ENCODE measurements around the gene SVIL.
"Not testable (repeated sequence)": the region's sequence is repeated elsewhere in the genome, so short reads cannot be mapped to it uniquely, and the experiment has no call there.

SVIL gene

GRCh38 chr10:29649561-29650551 is 15.1 kb upstream of the SVIL start:
- DNase-seq, result no peak

- no peak for DNase-seq
Observed at GRCh38 chr10:29648983-29649268, 14.2 kb upstream of the SVIL start.

- DNase-seq, result no peak
Observed at GRCh38 chr10:29648114-29648982, 13.6 kb upstream of the SVIL start.

- DNase-seq, result no peak
Observed at GRCh38 chr10:29647478-29647877, 12.7 kb upstream of the SVIL start.

GRCh38 chr10:29646960-29647461 is 12.2 kb upstream of the SVIL start:
- DNase-seq, result no peak

GRCh38 chr10:29646238-29646902 is 11.6 kb upstream of the SVIL start:
- DNase-seq, result no peak

DNA sequence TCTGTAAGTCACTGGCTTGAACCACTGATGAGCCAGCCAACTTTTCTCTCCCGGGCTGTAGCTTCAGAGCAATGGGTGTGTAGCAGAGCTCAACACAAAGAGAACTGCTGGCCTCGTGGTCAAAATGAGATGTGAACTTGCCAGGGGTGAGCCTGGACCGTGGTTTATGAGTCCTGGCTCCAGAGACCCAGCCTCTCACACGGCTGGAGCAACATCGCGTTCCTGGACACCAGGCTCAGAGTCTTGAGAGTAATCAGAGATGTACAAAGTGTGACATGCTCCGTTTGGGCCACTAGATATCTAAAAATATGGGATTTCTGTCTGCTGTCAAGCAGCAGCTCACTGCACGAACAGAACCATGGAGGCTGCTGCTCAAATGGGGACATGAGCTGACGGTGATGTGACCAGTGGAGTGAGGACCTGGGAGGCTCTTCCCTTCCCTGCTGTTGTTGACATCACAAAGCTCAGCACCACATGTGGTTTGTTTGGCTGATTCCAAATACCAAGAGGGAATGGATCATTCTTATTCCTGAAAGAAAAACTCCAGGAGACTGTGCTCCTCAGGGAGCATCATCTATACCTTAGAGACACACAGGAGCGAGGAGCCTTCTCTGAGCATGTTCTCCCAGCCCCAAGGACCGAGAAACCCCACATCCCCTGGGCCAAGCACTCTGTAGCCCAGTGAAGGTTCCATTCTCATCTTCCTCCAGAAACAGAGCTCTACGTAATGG is 9.2 kb upstream of the SVIL start:
- no peak for DNase-seq

GRCh38 chr10:29642990-29643389 is 8.2 kb upstream of the SVIL start:
- no peak for DNase-seq

GRCh38 chr10:29637537-29637936 is 2.8 kb upstream of the SVIL start:
- DNase-seq, result no peak

DNA sequence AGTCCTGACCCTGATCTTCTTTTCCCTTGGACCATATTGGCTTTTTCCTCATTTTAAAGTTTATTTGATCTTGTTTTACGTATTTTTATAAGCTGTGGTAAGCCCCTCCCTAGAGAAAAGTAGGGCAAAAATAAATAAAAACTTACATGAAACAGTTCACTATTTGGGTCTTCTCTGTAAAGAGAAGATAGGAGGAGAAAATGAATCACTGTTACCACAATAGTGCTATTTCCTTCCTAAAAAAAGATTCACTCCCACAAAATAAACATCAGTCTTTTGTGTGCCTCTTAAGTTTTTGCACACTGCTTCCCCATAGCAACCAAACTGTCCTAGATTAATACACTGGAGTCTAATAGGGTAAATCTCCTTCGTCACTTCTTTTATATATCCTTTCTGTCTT is 1.4 kb upstream of the SVIL start:
- DNase-seq, result no peak

GRCh38 chr10:29635711-29636144 is 957 bp upstream of the SVIL start:
- no peak for DNase-seq

GRCh38 chr10:29634105-29634504 is 666 bp downstream of the SVIL start:
- no peak for DNase-seq

- no peak for DNase-seq
Observed at GRCh38 chr10:29631049-29631339, 3.8 kb downstream of the SVIL start.

DNA sequence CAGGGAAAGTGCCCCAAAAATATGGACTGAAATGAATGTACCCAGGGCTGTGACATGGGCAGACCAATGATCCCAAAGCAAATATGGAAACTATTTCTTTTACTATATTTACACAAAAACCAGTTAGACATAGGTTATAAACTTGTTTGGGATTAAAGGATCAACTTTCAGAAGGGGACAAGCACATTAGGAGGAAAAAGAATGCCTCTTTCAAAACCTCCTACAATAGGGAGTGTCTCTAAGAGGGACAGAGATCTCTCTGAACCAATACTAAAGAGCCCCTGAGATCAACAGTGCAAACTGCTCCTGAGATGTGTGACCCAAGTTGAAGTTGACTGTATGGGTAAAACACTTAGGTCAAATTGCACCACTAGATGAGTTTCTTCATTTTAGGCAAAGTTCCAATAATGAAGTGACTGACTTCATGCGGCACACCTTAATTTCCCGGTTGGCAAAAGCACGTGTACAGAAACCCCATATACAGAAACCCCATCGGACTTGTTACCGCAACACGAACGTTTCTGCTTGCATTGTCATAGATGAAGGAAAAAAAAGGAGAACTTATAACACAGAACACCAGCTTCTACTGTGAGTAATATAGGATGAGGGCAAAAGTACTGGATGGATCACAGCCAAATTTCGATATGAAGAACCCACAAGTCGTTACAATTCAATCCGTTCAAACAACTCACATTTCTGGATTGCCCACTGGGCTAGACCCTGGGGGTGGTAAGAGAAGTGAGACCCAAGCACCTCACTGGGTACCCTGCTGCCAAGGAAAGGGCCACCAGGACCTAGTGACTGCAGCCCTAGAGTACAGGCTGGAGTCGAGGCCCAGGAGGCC is 4.3 kb downstream of the SVIL start:
- DNase-seq, result no peak

GRCh38 chr10:29628912-29629526 is 5.8 kb downstream of the SVIL start:
- no peak for DNase-seq

DNA sequence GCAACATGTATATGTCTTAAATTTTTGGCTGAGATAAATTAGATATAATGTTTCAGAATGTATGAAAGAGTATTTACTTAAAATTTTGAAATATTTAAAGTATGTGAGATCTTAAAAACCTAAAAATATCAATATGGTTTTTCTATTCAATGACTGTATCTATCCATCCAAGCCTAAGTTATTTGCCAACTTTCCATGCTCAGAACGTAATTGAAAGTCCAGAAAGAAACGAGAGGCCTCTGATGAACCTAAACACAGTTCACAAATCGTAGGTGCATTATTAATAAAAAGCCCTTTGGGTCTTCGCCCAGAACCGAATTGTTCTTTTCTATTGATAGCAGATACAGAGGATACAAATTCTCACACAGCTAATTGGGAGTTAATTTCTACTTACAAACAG is 6.5 kb downstream of the SVIL start:
- no peak for DNase-seq

- no peak for DNase-seq
Observed at GRCh38 chr10:29627201-29628132, 7.3 kb downstream of the SVIL start.

DNA sequence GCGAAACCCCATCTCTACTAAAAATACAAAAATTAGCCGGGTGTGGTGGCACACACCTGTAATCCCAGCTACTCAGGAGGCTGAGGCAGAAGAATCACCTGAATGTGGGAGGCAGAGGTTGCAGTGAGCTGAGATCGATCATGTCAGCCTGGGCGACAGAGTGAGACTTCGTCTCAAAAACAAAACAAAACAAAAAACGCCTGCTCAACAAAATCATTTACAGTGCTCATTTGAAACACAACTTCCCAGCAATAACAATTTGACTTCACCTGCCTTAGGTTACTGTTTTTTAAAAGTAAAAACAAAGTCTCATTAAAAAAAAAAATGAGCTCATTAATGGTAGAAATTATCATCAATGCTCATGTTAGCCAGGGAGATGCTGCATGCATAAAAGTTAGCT is 10.4 kb downstream of the SVIL start:
- DNase-seq, result not testable (repeated sequence)

DNA sequence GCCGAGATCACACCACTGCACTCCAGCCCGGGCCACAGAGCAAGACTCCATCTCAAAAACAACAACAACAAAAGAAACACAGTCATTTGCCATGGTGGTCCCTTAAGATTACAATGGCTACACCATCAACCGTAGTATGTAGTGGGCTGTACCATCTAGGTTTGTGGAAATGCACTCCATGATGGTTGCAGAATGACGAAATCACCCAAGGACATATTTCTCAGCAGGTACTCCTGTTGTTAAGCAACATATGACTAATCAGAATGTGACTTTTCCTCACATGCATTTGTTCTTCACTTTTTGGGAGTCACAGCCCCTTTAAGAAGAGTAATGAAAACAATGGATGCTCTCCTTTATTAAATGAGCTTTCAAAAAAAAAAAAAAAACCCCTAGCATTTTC is 11.0 kb downstream of the SVIL start:
- no peak for DNase-seq

DNA sequence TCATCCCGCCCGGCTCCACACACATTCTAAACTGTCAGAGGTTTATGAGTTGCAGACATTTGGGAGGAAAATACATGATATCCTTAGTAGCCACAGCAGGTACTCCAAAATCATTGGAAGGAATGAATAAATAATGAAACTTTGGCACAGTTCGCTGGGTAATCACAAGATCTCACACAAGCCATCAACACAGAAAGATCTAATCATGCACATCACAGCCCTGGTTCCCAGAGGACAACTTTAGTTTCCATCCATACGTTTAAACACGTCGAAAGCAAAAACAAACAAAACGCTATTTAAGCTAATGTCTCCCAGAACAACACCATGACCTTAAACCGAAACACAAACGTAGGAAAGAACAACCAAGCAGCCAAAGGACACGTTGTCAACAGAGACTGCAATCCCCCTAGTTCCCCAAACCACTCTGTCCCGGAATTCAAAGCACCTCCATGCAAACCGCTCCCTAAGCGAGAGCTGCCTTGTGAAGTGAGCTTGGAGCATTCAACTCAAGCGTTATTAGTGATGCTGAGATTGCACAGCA is 12.3 kb downstream of the SVIL start:
- no peak for DNase-seq

Measured in NK-92 treated with Interleukin-12 subunit alpha and Interleukin-12 subunit beta, amount 100 ng/mL, for 24 hours (cell line).